ENCODE data around the gene XRCC5.
"Not testable (repeated sequence)": the region's sequence is repeated elsewhere in the genome, so short reads cannot be mapped to it uniquely, and the experiment has no call there.

GRCh38 chr2:216141516-216141915, 32.4 kb downstream of the XRCC5 start:
- TF ChIP-seq ZNF592 (IDR thresholded peaks at IDR 0.05); CTCF (IDR thresholded peaks at IDR 0.05 in 2 of 3, conservative IDR thresholded peaks at IDR 0.05 in 1 of 3; ENCODE audit: control insufficient read depth in 2 of 3, extremely low read depth in 1 of 3, insufficient read depth in 1 of 3, low read depth in 3 of 3, low read length in 3 of 3); TAF1 (IDR thresholded peaks at IDR 0.05; ENCODE audit: borderline replicate concordance, low read depth, low read length): not testable (repeated sequence)

Measured in GM12878 (cell line).